GM12801 (cell line): Measurements from ENCODE around the gene PRODH.

Experiments
- TF ChIP-seq, protein P1 (sequence below): IDR thresholded peaks from one replicate; pipeline ENCODE4 v1.5.1; 2011; ENCODE audit warnings: control low read depth; ENCODE audit not compliant: insufficient read length; ENCODE audit errors: extremely low read depth

PRODH gene

GRCh38 chr22:18927573-18927972 is 8.5 kb downstream of the PRODH start:
- TF ChIP-seq, protein P1, sequence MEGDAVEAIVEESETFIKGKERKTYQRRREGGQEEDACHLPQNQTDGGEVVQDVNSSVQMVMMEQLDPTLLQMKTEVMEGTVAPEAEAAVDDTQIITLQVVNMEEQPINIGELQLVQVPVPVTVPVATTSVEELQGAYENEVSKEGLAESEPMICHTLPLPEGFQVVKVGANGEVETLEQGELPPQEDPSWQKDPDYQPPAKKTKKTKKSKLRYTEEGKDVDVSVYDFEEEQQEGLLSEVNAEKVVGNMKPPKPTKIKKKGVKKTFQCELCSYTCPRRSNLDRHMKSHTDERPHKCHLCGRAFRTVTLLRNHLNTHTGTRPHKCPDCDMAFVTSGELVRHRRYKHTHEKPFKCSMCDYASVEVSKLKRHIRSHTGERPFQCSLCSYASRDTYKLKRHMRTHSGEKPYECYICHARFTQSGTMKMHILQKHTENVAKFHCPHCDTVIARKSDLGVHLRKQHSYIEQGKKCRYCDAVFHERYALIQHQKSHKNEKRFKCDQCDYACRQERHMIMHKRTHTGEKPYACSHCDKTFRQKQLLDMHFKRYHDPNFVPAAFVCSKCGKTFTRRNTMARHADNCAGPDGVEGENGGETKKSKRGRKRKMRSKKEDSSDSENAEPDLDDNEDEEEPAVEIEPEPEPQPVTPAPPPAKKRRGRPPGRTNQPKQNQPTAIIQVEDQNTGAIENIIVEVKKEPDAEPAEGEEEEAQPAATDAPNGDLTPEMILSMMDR = no peak

- TF ChIP-seq, protein P1 = no peak
Observed at GRCh38 chr22:18927020-18927419, 9.1 kb downstream of the PRODH start.

- TF ChIP-seq, protein P1 = no peak
Observed at GRCh38 chr22:18925368-18926064, 10.6 kb downstream of the PRODH start.

- TF ChIP-seq, protein P1 = no peak
Observed at GRCh38 chr22:18909556-18909955, 26.5 kb downstream of the PRODH start.

DNA sequence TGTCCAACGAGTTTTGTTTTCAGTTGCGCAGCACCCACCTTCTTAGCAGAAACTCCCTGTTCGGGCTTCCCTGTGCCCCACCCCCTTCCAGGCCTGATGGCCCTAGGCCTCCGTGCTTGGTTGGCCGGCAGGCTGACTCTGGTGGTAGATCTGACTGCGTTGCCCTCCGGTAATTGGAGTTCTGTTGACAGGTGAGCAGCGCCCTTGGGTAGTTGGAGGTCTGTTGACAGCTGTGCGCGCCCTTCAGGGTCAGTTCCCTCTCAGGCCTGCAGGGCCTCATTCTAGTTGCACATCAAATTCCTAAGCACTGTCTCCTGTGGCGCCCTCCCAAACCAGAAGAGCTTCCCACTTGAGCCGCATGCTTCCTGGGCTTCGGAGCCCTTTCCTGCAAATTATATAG is 29.2 kb downstream of the PRODH start:
- TF ChIP-seq, protein P1 = no peak

GRCh38 chr22:18905540-18906409 is 30.3 kb downstream of the PRODH start, which contains the start of gene DGCR6:
Gene DGCR6, plus strand, starts transcription at chr22:18906320. Its CDS starts 55 bp downstream, at chr22:18906375.
- TF ChIP-seq, protein P1 = no peak

- TF ChIP-seq, protein P1 = no peak
Observed at GRCh38 chr22:18888115-18888514, 48.0 kb downstream of the PRODH start.
